SH-SY5Y (cell line): ENCODE measurements around the gene LACTB.

Experiments used
- GATA2 ChIP-seq: IDR thresholded peaks from 2 replicates; pipeline ENCODE4 v1.6.1; 2011; ENCODE audit warnings: mild to moderate bottlenecking, low read depth, low read length
- GATA3 ChIP-seq: IDR thresholded peaks from 2 replicates; pipeline ENCODE4 v1.6.1; 2011; ENCODE audit warnings: low read depth, mild to moderate bottlenecking, low read length, moderate library complexity

DNA sequence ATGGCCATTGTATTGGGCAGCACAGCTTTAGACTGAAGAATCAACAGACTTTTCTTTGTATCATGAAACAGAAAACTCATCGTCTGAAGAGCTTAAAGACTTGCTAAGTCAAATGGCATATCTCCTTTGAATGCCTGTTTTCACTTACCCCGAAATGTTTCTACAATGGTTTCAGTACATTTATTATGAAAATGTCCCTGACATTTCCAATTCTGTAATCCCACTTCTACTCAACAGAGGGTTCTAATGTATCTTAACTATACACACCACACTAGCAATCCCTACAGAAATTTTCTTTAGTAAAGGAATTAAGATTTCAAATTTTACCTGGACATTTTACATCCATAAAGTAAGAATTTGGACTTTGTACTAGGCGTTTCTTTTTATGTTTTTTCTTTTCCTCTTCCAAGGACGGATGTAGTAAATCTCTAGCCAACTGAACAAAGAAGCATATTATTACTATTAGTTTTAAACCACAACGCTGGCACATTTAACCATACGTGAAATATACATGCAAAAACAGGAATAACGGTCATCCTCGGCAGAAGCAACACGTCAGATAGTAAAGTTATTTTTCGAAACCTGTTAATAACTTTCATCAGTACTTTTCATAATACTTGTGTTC, 34.5 kb downstream of the LACTB start:
- TF ChIP-seq GATA3: no peak
- TF ChIP-seq GATA2: no peak
